ENCODE results near the gene BLID.

DNA sequence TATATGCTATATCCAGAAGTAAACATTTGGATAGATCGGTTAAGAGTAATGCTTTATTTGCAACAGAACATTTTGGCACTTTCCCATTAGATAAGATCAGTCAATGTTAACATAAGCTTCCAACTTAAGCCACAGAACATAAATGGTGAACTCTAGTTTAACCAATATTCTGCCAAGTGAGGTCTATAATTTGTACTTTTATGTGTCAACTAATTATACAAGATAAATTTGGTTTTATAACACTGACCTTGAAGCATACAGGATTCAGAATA, 23.5 kb upstream of the BLID start:
- TF ChIP-seq CHD1 (IDR thresholded peaks at IDR 0.05; ENCODE audit: low read depth, low read length) (no peak), CEBPB (IDR thresholded peaks at IDR 0.05; ENCODE audit: low read depth, low read length) (no peak), SP4 (IDR thresholded peaks at IDR 0.05; ENCODE audit: low read length) (no peak)
- TF ChIP-seq, protein P1, sequence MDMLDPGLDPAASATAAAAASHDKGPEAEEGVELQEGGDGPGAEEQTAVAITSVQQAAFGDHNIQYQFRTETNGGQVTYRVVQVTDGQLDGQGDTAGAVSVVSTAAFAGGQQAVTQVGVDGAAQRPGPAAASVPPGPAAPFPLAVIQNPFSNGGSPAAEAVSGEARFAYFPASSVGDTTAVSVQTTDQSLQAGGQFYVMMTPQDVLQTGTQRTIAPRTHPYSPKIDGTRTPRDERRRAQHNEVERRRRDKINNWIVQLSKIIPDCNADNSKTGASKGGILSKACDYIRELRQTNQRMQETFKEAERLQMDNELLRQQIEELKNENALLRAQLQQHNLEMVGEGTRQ (IDR thresholded peaks at IDR 0.05; ENCODE audit: low read length), result no peak
